GM19397 (cell line): ENCODE measurements around the gene CHKA.

Source experiments
- ATAC-seq: cut with Tn5 transposase; IDR thresholded peaks from one replicate; pipeline ENCODE4 v1.9.1; 2021; ENCODE audit warnings: mild to moderate bottlenecking, moderate library complexity; ENCODE audit not compliant: unreplicated experiment

CHKA gene

DNA sequence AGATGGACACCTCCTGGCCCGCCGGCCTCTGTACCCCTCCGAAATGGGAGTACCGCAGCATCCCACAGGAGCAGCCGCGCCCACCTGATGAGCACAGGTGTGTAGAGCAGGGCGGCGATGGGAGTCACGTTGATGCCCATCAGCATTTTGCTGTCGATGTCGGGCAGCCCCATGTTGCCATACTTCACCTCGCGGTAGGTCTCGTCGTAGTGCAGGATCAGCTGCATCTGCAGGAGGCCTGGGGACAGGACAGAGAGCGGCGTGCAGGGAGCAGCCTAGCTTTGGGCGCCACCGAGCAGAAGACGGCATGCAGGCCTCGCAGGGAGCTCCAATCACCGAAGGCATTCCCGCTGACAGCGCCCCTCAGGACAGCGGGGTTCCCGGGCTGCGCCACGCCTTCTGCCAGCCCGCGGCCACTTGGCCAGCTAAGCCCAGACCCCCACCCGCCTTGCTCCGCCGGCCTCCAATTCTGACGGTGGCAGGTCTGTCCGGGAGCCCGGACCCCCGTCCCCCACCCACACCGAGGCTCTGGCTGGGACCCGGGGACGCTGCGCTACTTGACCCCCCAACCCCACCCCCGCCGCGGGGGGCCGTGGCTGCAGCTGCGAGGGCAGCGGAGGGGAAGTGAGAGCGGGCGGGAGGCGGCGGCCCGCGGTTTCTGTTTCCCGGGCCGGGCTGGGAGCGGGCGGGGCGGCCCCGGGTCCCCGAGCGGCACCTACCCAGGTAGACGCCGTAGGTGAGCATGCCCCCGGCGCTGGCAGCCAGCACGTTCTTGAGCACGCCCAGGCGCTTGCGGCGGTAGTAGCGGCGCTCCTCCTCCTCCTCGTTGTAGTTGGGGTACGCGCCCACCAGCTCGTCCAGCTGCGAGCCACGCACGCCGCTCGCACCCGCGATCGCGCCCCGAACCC lies 118.0 kb downstream of the CHKA start:
- ATAC-seq = peak; percentile 44
